ENCODE data around the gene CC2D2A. TPM values are rescaled to one million over a fixed set of nuclear protein-coding genes. Genes with fewer than 3 reads are reported as not detected.

CC2D2A gene
- polyA plus RNA-seq, 1 donor from 2014 or later, result 8.6 TPM

DNA sequence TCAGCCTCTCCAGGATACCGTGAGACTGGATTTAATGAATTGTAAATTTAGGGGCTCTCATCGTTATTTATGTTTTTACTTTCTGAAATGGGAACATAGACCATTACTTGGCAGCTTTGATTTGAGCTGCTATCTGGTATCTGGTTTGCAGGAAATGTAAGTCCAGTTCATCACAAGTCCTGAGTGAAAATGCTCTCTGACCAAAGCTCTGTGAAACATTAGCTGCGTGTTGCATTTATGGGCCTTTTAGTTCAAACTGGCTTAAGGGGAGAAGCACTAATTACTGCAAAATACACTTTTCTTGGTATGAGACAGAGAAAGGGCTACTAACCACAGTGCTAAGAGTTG, 420 bp downstream of the CC2D2A start:
- H3K36me3 ChIP-seq (ENCODE audit: insufficient read depth, low read length), result no peaks in the 10 kb centered on the region
- peak overlapping the region; percentile 50 for H3K4me2 ChIP-seq (ENCODE audit: low read length)
- peak overlapping the region; percentile 30 for H3K9ac ChIP-seq (ENCODE audit: low read length)
- no peaks in the 10 kb centered on the region for H4K20me1 ChIP-seq (ENCODE audit: insufficient read depth)
- peak overlapping the region; percentile 35 for H3K27ac ChIP-seq (ENCODE audit: low read length)
- no peak overlapping the region for H2AFZ ChIP-seq (ENCODE audit: low read depth, low read length)
- TF ChIP-seq EP300 (conservative IDR thresholded peaks at IDR 0.05; ENCODE audit: poor library complexity, severe bottlenecking), result no peak
- TF ChIP-seq MXI1 (conservative IDR thresholded peaks at IDR 0.05; ENCODE audit: poor library complexity, severe bottlenecking), result no peak
- TF ChIP-seq SMC3 (conservative IDR thresholded peaks at IDR 0.05; ENCODE audit: poor library complexity), result no peak
- no peak for TF ChIP-seq RAD21 (conservative IDR thresholded peaks at IDR 0.05)
- no peak for TF ChIP-seq EZH2 (IDR thresholded peaks at IDR 0.05; ENCODE audit: borderline replicate concordance, insufficient read depth, low read length, poor library complexity, severe bottlenecking)
- TF ChIP-seq, protein P1, sequence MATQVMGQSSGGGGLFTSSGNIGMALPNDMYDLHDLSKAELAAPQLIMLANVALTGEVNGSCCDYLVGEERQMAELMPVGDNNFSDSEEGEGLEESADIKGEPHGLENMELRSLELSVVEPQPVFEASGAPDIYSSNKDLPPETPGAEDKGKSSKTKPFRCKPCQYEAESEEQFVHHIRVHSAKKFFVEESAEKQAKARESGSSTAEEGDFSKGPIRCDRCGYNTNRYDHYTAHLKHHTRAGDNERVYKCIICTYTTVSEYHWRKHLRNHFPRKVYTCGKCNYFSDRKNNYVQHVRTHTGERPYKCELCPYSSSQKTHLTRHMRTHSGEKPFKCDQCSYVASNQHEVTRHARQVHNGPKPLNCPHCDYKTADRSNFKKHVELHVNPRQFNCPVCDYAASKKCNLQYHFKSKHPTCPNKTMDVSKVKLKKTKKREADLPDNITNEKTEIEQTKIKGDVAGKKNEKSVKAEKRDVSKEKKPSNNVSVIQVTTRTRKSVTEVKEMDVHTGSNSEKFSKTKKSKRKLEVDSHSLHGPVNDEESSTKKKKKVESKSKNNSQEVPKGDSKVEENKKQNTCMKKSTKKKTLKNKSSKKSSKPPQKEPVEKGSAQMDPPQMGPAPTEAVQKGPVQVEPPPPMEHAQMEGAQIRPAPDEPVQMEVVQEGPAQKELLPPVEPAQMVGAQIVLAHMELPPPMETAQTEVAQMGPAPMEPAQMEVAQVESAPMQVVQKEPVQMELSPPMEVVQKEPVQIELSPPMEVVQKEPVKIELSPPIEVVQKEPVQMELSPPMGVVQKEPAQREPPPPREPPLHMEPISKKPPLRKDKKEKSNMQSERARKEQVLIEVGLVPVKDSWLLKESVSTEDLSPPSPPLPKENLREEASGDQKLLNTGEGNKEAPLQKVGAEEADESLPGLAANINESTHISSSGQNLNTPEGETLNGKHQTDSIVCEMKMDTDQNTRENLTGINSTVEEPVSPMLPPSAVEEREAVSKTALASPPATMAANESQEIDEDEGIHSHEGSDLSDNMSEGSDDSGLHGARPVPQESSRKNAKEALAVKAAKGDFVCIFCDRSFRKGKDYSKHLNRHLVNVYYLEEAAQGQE (IDR thresholded peaks at IDR 0.05; ENCODE audit: borderline replicate concordance), result no peak
- TF ChIP-seq, protein P2, sequence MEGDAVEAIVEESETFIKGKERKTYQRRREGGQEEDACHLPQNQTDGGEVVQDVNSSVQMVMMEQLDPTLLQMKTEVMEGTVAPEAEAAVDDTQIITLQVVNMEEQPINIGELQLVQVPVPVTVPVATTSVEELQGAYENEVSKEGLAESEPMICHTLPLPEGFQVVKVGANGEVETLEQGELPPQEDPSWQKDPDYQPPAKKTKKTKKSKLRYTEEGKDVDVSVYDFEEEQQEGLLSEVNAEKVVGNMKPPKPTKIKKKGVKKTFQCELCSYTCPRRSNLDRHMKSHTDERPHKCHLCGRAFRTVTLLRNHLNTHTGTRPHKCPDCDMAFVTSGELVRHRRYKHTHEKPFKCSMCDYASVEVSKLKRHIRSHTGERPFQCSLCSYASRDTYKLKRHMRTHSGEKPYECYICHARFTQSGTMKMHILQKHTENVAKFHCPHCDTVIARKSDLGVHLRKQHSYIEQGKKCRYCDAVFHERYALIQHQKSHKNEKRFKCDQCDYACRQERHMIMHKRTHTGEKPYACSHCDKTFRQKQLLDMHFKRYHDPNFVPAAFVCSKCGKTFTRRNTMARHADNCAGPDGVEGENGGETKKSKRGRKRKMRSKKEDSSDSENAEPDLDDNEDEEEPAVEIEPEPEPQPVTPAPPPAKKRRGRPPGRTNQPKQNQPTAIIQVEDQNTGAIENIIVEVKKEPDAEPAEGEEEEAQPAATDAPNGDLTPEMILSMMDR (IDR thresholded peaks at IDR 0.05; ENCODE audit: poor library complexity, severe bottlenecking), result no peak
- TF ChIP-seq POLR2AphosphoS5 (IDR thresholded peaks at IDR 0.05), result no peak
- TF ChIP-seq TAF1 (IDR thresholded peaks at IDR 0.05; ENCODE audit: low read depth), result no peak
- H3F3A ChIP-seq (ENCODE audit: insufficient read depth, low read length, poor library complexity, severe bottlenecking), result no peaks in the 10 kb centered on the region
- no peaks in the 10 kb centered on the region for H3K27me3 ChIP-seq (ENCODE audit: insufficient read depth, low read depth, low read length)
- H3K4me3 ChIP-seq (ENCODE audit: low read length), result peak overlapping the region; percentile 62
- H3K9me2 ChIP-seq (ENCODE audit: insufficient read depth, low read length), result no peaks in the 10 kb centered on the region
- no peaks in the 10 kb centered on the region for H3K79me2 ChIP-seq (replicated peaks; ENCODE audit: insufficient read depth, low read length)
- no peaks in the 10 kb centered on the region for H3K9me3 ChIP-seq (ENCODE audit: low read length)

DNA sequence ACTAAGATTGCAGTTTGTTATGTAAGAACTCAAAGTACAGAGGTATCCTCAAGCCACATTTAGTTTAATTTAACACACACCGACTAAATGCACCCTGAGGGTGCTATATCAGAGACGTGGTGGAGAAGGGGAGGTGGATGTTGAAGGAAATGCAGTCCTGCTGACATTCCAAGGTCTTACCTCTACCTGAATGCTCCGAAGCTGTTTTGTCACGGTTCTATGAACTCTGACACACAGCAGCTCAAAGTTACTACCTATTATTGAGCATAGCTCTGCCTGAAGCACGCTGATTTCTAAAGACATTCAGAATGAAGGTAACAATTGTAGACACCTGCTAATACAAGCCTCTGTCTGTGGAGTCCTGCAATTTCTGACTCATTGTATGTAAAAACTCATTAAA, 6.7 kb downstream of the CC2D2A start:
- TF ChIP-seq EZH2 (IDR thresholded peaks at IDR 0.05; ENCODE audit: borderline replicate concordance, insufficient read depth, low read length, poor library complexity, severe bottlenecking), result no peak
- TF ChIP-seq, protein P1 (IDR thresholded peaks at IDR 0.05; ENCODE audit: borderline replicate concordance), result no peak

More for the DNA sequence above, 6.7 kb downstream of the CC2D2A start:
- Histone ChIP-seq H2AFZ (ENCODE audit: low read depth, low read length) (no peak overlapping the region), H3F3A (ENCODE audit: insufficient read depth, low read length, poor library complexity, severe bottlenecking) (no peaks in the 10 kb centered on the region), H3K9me3 (ENCODE audit: low read length) (no peaks in the 10 kb centered on the region), H3K9ac (ENCODE audit: low read length) (no peak overlapping the region), H3K36me3 (ENCODE audit: insufficient read depth, low read length) (no peaks in the 10 kb centered on the region), H3K27ac (ENCODE audit: low read length) (no peak overlapping the region), H3K79me2 (replicated peaks; ENCODE audit: insufficient read depth, low read length) (no peaks in the 10 kb centered on the region), H3K4me2 (ENCODE audit: low read length) (no peak overlapping the region), H3K27me3 (ENCODE audit: insufficient read depth, low read depth, low read length) (no peaks in the 10 kb centered on the region), H3K4me3 (ENCODE audit: low read length) (no peak overlapping the region), H3K9me2 (ENCODE audit: insufficient read depth, low read length) (no peaks in the 10 kb centered on the region), H4K20me1 (ENCODE audit: insufficient read depth) (no peaks in the 10 kb centered on the region)

Data from neural cell (in vitro differentiated cells).